GM19328 (cell line): ENCODE results near the gene EEIG2.
"Not testable (repeated sequence)": the region's sequence is repeated elsewhere in the genome, so short reads cannot be mapped to it uniquely, and the experiment has no call there.

Experiments used
- ATAC-seq: cut with Tn5 transposase; IDR thresholded peaks from one replicate; pipeline ENCODE4 v1.9.1; 2021; ENCODE audit warnings: mild to moderate bottlenecking, moderate library complexity; ENCODE audit not compliant: unreplicated experiment

EEIG2 gene

GRCh38 chr1:108559215-108560186 lies at the start of gene EEIG2:
Gene EEIG2, plus strand, starts transcription at chr1:108560100. Its CDS starts 329 bp downstream, at chr1:108560429.
- peak; percentile 70 for ATAC-seq

GRCh38 chr1:108511764-108512163 lies 48.1 kb upstream of the EEIG2 start:
- no peak for ATAC-seq

GRCh38 chr1:108512239-108513043 lies 47.5 kb upstream of the EEIG2 start:
- no peak for ATAC-seq

GRCh38 chr1:108513044-108513415 lies 46.9 kb upstream of the EEIG2 start:
- ATAC-seq: no peak

GRCh38 chr1:108513914-108514313 lies 46.0 kb upstream of the EEIG2 start:
- ATAC-seq: not testable (repeated sequence)

GRCh38 chr1:108517301-108517897 lies 42.5 kb upstream of the EEIG2 start:
- ATAC-seq: not testable (repeated sequence)

- ATAC-seq: no peak
Observed at GRCh38 chr1:108521990-108522393, 37.9 kb upstream of the EEIG2 start.

- ATAC-seq: no peak
Observed at GRCh38 chr1:108523829-108524228, 36.1 kb upstream of the EEIG2 start.

- ATAC-seq: no peak
Observed at GRCh38 chr1:108524676-108525075, 35.2 kb upstream of the EEIG2 start.

- no peak for ATAC-seq
Observed at GRCh38 chr1:108527135-108527534, 32.8 kb upstream of the EEIG2 start.

GRCh38 chr1:108527837-108528236 lies 32.1 kb upstream of the EEIG2 start:
- ATAC-seq: no peak

- no peak for ATAC-seq
Observed at GRCh38 chr1:108531444-108531843, 28.5 kb upstream of the EEIG2 start.

GRCh38 chr1:108532730-108533129 lies 27.2 kb upstream of the EEIG2 start:
- no peak for ATAC-seq

GRCh38 chr1:108533351-108534083 lies 26.4 kb upstream of the EEIG2 start:
- ATAC-seq: peak; percentile 54

- no peak for ATAC-seq
Observed at GRCh38 chr1:108534759-108535158, 25.1 kb upstream of the EEIG2 start.

GRCh38 chr1:108535315-108535897 lies 24.5 kb upstream of the EEIG2 start:
- ATAC-seq: not testable (repeated sequence)

GRCh38 chr1:108536021-108536420 lies 23.9 kb upstream of the EEIG2 start:
- not testable (repeated sequence) for ATAC-seq

GRCh38 chr1:108536791-108537190 lies 23.1 kb upstream of the EEIG2 start:
- not testable (repeated sequence) for ATAC-seq

GRCh38 chr1:108537976-108538375 lies 21.9 kb upstream of the EEIG2 start:
- no peak for ATAC-seq

GRCh38 chr1:108540977-108541376 lies 18.9 kb upstream of the EEIG2 start:
- ATAC-seq: no peak
